Activated CD4-positive, alpha-beta T cell treated with anti-CD3 and anti-CD28 coated beads, Interleukin-2, amount 50 U/mL, for 16 hours (primary cell): ENCODE data around the gene PRR11.
"Not testable (repeated sequence)": the region's sequence is repeated elsewhere in the genome, so short reads cannot be mapped to it uniquely, and the experiment has no call there.

ENCODE experiments used
- DNase-seq: peaks from one replicate; pipeline ENCODE4 v3.0.0-alpha.2; 2020

Gene PRR11

DNA sequence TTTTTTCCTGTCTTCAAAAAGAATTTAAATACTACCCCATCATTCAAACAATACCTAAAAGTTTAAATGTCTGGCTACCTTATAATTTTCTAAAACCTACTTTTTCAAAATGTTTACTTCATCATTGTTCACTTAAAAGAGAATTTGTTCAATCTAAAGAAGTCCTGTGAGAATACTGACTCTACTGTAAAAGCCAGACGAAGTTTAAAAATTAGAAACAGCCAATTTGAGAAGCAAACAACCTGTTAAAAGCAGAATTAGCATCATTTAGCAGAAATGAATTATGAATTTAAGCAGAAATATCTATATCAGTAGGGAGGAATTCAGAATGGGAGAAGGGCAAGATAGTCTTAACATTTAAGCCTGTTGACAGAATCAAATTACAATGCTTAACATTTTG lies 2.6 kb upstream of the PRR11 start:
- no peak for DNase-seq

GRCh38 chr17:59154292-59154720 lies 1.2 kb upstream of the PRR11 start:
- peak; percentile 56 for DNase-seq

- DNase-seq, result peak; percentile 99
These were observed 666 bp upstream of the PRR11 start, which contains the start of gene SKA2 for GRCh38 chr17:59154721-59155438. TSS of gene SKA2 (minus strand) at chr17:59155186. CDS start at chr17:59155163, 23 bp downstream.

GRCh38 chr17:59160157-59161025 lies 4.8 kb downstream of the PRR11 start:
- DNase-seq, result peak; percentile 12

DNA sequence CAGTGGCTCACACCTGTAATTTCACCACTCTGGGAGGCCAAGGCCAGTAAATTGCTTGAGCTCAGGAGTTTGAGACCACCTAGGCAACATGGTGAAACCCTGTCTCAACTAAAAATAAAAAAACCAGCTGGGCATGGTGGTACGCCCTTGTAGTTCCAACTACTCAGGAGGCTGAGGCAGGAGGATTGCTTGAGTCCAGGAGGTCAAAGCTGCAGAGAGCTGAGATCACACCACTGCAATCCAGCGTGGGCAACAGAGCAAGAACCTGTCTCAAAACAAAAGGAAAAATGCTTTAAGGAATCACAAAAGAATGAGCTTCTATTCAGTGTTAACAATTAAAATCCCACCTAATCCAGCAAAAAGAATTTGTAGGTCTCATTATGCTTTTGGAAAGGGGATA lies 5.9 kb downstream of the PRR11 start:
- DNase-seq, result no peak

- DNase-seq, result peak; percentile 47
These were observed 10.4 kb downstream of the PRR11 start for GRCh38 chr17:59165933-59166342.

DNA sequence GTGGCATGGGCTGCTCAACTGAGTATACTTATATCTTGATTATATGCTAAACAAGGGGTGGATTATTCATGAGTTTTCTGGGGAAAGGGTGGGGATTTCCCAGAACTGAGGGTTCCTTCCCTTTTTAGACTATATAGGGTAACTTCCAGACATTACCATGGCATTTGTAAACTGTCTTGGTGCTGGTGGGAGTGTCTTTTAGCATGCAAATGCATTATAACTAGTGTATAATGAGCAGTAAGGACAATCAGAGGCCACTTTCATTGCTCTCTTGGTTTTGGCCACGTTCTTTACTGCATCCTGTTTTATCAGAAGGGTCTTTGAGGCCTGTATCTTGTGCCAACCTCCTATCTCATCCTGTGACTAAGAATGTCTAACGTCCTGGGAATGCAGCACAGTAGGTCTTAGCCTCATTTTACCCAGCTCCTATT lies 12.0 kb downstream of the PRR11 start:
- no peak for DNase-seq

GRCh38 chr17:59172436-59173004 lies 17.0 kb downstream of the PRR11 start:
- DNase-seq, result no peak

- DNase-seq, result no peak
These were observed 19.1 kb downstream of the PRR11 start for GRCh38 chr17:59174671-59175070.

DNA sequence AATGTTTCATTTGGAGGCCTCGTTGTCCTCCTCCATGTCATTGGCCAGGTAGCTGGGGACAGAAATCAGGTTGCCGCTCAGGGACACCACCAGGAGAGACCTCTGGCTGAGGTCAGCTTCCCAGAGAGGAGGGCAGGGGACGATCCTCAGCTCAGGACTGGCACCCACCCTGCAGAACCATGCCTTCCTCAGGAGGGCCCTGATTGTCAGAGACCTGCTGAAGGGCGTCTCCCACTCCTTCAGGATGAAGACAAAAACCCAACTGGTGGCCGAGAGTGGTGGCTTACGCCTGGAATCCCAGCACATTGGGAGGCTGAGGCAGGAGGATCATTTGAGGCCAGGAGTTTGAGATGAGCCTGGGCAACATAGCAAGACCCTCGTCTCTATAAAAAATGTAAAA lies 19.5 kb downstream of the PRR11 start:
- DNase-seq, result no peak

GRCh38 chr17:59178266-59178985 lies 22.9 kb downstream of the PRR11 start:
- DNase-seq, result no peak

- DNase-seq, result not testable (repeated sequence)
These were observed 24.1 kb downstream of the PRR11 start for GRCh38 chr17:59179601-59180000.

- no peak for DNase-seq
These were observed 25.1 kb downstream of the PRR11 start for GRCh38 chr17:59180626-59181025.

DNA sequence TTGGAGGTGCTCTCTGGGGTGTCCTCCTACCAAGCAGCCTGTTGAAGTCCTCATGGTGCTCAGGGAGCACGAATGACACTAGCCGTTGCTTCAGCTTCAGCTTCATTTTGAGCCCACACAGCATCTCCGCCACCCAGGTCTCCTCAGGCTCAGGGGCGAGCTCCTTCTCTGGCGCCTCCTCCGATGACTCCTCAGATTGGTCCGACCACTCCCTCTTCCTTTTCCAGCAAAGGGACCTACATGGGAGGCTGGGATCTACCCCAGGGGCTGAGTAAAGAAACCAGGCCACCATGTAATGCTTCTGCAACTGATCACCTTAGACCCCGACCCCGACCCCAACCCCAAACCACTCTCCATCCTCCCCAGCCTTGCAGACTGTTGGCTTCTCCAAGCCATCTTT lies 25.9 kb downstream of the PRR11 start:
- DNase-seq, result no peak

- no peak for DNase-seq
These were observed 30.5 kb downstream of the PRR11 start for GRCh38 chr17:59185997-59186396.

DNA sequence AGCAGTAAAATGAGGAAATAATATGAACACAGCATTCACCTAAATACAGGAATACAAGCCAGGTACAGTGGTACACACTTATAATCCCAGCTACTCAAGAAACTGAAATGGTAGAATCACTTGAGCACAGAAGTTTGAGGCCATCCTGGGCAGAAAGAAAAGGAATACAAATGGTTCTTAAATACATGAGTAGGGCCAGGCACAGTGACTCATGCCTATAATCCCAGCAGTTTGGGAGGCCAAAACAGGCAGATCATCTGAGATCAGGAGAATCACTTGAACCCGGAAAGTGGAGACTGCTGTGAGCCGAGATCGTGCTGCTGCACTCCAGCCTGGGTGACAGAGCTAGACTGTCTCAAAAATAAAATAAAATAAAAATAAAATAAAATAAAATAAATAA lies 31.3 kb downstream of the PRR11 start:
- no peak for DNase-seq

- no peak for DNase-seq
These were observed 35.3 kb downstream of the PRR11 start for GRCh38 chr17:59190806-59191205.

DNA sequence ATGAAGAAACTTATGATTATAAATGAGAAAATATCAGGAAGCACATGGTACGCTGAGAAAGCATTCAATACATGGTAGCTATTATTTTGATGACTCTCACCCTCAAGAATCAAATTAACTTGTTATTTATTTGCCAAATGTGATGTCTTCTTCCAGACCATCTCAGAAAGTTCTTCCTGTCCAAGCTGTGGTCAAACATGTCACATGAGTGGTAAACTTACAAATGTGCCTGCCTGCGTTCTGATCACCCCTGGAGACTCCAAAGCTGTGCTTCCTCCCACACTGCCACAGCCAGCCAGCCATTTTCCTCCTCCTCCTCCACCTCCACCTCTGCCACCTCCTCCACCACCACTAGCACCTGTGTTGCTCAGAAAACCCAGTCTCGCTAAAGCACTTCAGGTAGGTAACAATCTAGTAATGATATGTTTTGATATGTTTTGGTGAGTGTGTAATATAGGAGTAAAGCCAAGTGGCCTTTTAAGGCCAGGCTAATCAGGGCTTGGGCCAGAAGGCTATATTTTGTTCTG lies 37.9 kb downstream of the PRR11 start:
- DNase-seq, result no peak

- DNase-seq, result no peak
These were observed 43.9 kb downstream of the PRR11 start for GRCh38 chr17:59199398-59199797.

GRCh38 chr17:59202320-59202719 lies 46.8 kb downstream of the PRR11 start:
- DNase-seq, result no peak

DNA sequence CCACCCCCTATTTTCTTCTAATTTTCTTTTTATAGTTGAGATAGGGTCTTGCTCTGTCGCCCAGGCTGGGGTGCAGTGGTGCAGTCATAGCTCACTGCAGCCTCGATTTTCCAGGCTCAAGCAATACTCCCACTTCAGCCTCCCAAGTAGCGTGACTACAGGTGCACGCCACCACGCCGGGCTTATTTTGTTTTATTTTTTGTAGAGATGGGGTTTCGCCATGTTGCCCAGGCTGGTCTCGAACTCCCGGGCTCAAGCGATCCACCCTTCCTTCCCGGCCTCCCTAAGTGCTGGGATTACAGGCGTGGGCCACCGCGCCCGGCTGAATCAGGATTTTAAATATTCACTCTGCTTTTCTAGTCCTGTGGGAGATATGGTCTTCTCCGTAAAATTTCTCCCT lies 63.8 kb downstream of the PRR11 start:
- no peak for DNase-seq

GRCh38 chr17:59219992-59220327 lies 64.4 kb downstream of the PRR11 start:
- no peak for DNase-seq
